T-helper 2 cell treated with Interferon-gamma antibody and Interleukin-4, amounts not matched to agents 5 μg/mL and 100 μg/mL, for 36 hours (primary cell): ENCODE measurements around the gene SLC2A11.
A peak's percentile ranks its signal among the peaks of the same experiment; 100 is the strongest.
"Not testable (repeated sequence)": the region's sequence is repeated elsewhere in the genome, so short reads cannot be mapped to it uniquely, and the experiment has no call there.

ENCODE experiments used
- DNase-seq: peaks from one replicate; pipeline ENCODE4 v3.0.0; 2021; ENCODE audit warnings: low spot score
- H3K27ac Mint-ChIP-seq: one replicate; pipeline ENCODE4 v1.8.0; 2021; ENCODE audit warnings: mild to moderate bottlenecking, mixed read lengths
- H3K27me3 Mint-ChIP-seq: one replicate; pipeline ENCODE4 v1.8.0; 2021; ENCODE audit warnings: low read depth, mixed read lengths
- H3K36me3 Mint-ChIP-seq: one replicate; pipeline ENCODE4 v1.8.0; 2021; ENCODE audit warnings: low read depth, mixed read lengths
- H3K4me1 Mint-ChIP-seq: one replicate; pipeline ENCODE4 v1.8.0; 2021; ENCODE audit warnings: low read depth, mixed read lengths
- H3K4me3 Mint-ChIP-seq: one replicate; pipeline ENCODE4 v1.8.0; 2022; ENCODE audit warnings: mild to moderate bottlenecking, moderate library complexity, mixed read lengths
- H3K9me3 Mint-ChIP-seq: one replicate; pipeline ENCODE4 v1.8.0; 2021; ENCODE audit warnings: mixed read lengths

Gene SLC2A11

GRCh38 chr22:23896166-23896522 lies 38.5 kb downstream of the SLC2A11 start:
- Mint-ChIP-seq H3K36me3 (peaks cover 42% of the 10 kb centered on the region), H3K27me3 (peaks cover 2% of the 10 kb centered on the region), H3K27ac (no peak overlapping the region), H3K4me3 (peak overlapping the region; percentile 97), H3K4me1 (peaks cover 22% of the 10 kb centered on the region), H3K9me3 (peaks cover 12% of the 10 kb centered on the region)
- no peak for DNase-seq

DNA sequence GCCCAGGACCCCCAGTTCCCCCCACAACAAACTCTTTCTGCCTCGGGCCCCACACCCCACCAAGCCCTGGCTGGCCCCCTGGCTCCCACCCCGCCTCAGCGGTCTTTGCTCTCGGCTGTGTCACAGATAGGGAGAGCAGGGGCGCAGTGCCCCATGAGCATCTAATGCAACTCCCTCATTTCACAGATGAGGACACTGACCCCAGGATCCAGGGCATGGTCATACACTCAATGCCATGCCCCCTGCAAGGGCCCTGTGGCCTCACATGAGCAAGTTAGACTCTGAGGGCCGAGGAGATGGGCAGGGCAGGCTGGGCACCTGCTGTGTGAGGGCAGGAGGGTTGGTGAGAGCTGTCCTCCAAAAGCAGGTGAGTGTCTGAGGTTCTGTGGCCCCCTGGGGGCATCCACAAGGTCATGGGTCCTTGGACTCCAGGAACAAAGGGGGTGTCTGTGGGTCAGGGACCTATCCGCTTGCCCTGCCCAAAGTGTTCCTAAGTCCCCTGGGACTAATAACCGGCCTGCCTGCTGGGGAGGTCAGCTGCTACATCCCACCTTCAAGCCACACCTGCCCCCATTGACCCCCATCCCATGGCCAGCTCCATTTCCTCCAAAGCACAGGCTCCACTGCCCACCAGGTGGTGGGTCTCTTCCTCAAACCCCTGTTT lies 39.0 kb downstream of the SLC2A11 start:
- H3K27me3 Mint-ChIP-seq: peaks cover 2% of the 10 kb centered on the region
- peaks cover 42% of the 10 kb centered on the region for H3K36me3 Mint-ChIP-seq
- H3K4me3 Mint-ChIP-seq: peak overlapping the region; percentile 55
- H3K9me3 Mint-ChIP-seq: peaks cover 12% of the 10 kb centered on the region
- H3K4me1 Mint-ChIP-seq: peaks cover 22% of the 10 kb centered on the region
- no peak for DNase-seq
- peak overlapping the region; percentile 29 for H3K27ac Mint-ChIP-seq

DNA sequence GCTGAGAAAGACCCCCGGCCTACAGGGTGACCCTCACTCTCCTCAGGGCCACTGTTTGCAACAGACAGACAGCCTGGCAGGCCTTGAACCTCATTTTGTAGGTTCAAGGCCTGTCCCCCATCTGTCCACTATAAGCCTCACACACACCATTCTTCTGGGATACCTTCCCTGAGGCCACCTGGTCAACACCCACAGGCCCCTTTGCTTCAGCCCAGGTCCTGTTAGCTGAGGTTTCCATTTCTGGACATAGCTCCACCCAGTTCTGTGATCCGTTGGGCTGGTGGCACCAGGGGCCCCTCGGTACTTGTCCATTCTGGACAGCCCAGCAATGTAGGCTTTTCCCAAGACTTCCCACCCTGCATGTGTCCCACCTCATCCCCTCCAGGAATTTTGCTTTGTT lies 39.6 kb downstream of the SLC2A11 start:
- peaks cover 22% of the 10 kb centered on the region for H3K4me1 Mint-ChIP-seq
- peaks cover 12% of the 10 kb centered on the region for H3K9me3 Mint-ChIP-seq
- peak overlapping the region; percentile 55 for H3K4me3 Mint-ChIP-seq
- H3K27me3 Mint-ChIP-seq: peaks cover 2% of the 10 kb centered on the region
- DNase-seq: no peak
- peaks cover 42% of the 10 kb centered on the region for H3K36me3 Mint-ChIP-seq
- peak overlapping the region; percentile 29 for H3K27ac Mint-ChIP-seq

- H3K9me3 Mint-ChIP-seq: peaks cover 12% of the 10 kb centered on the region
- H3K27me3 Mint-ChIP-seq: peaks cover 2% of the 10 kb centered on the region
- H3K27ac Mint-ChIP-seq: no peak overlapping the region
- peaks cover 17% of the 10 kb centered on the region for H3K4me1 Mint-ChIP-seq
- no peak overlapping the region for H3K4me3 Mint-ChIP-seq
- DNase-seq: no peak
- H3K36me3 Mint-ChIP-seq: peaks cover 42% of the 10 kb centered on the region
Measured at GRCh38 chr22:23898006-23898974, 40.6 kb downstream of the SLC2A11 start.

DNA sequence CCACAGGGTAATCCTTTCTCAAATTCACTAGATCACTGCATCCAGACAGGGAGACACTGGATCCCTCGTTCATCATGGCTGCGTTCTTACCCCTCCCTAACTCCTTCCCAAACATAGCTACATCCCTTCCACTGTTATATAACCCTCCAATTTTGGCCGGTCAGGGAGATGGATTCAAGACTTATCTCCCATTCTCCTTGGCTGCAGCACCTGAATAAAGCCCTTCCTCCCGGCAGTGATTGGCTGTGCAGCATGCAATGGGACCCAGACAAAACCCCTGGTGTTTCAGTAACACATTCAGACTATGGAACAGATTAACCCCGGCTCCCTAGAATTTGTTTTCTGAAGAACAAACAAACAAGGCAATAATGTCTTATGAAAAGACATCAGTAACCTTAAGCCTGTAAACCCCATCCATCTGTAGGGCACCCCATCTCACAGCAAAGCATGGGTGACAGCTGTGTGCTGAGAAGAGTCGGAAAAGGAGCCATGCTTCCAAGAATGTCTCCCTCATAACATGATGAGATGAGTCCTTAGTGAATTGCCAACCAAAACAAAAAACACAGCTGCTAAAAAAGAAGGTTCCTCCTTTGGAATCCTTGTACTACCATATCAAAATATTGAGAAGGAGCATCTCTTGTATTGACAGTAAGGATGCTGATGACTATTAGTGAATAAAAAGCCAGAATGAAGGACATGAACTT lies 41.5 kb downstream of the SLC2A11 start:
- Mint-ChIP-seq H3K36me3 (peaks cover 42% of the 10 kb centered on the region), H3K9me3 (peaks cover 12% of the 10 kb centered on the region), H3K27ac (no peak overlapping the region), H3K4me3 (no peak overlapping the region), H3K27me3 (peaks cover 2% of the 10 kb centered on the region), H3K4me1 (peaks cover 9% of the 10 kb centered on the region)
- no peak for DNase-seq

- peaks cover 16% of the 10 kb centered on the region for H3K4me1 Mint-ChIP-seq
- not testable (repeated sequence) for DNase-seq, H3K4me3 Mint-ChIP-seq, H3K27ac Mint-ChIP-seq, H3K27me3 Mint-ChIP-seq
- H3K9me3 Mint-ChIP-seq: peaks cover 12% of the 10 kb centered on the region
- H3K36me3 Mint-ChIP-seq: peaks cover 38% of the 10 kb centered on the region
Measured at GRCh38 chr22:23900227-23900626, 42.6 kb downstream of the SLC2A11 start.

DNA sequence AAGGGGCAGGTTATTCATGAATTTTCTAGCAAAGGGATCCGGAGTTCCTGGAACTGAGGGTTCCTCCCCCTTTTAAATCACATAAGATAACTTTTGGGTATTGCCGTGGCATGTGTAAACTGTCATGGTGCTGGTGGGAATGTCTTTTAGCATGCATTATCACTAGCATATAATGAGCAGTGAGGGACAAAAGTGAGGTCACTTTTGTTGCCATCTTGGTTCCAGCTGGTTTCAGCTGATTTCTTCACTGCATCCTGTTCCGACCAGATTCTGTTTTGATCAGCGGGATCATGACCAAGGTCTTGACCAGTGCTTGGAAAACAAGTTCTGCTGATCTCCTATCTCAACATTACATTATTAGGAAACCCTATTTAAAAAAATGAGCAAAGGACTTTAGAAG lies 43.9 kb downstream of the SLC2A11 start:
- DNase-seq: no peak
- peaks cover 27% of the 10 kb centered on the region for H3K36me3 Mint-ChIP-seq
- H3K4me1 Mint-ChIP-seq: peaks cover 15% of the 10 kb centered on the region
- H3K9me3 Mint-ChIP-seq: peaks cover 12% of the 10 kb centered on the region
- H3K4me3 Mint-ChIP-seq: no peak overlapping the region
- H3K27ac Mint-ChIP-seq: no peak overlapping the region
- H3K27me3 Mint-ChIP-seq: peaks cover 11% of the 10 kb centered on the region

DNA sequence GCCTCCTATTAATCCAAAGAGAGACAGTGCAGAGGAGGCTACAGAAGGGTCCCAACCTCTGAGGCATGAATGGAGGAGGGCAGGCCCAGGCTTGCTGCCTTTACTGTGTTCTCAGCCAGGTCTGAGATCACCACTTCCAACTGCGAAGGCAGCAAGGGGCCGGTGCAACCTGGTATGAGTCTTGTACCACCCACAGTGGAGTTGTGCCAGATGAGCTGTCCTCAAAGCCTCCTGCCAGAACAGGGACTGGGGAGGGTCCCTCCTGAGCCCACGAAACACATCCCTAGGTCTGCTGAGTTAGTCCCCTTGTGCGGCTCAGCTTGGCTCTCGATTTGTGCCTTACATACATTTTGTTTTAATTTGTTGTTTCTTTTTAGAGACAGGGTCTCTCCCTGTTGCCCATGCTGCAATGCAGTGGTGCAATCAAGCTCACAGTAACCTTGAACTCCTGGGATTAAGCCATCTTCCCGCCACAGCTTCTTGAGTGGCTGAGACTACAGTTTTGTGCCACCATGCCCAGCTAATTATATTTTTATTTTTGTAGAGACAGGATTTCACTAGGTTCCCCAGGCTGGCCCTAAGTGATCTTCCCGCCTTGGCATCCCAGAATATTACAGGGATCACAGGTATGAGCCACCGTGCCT lies 45.8 kb downstream of the SLC2A11 start:
- Mint-ChIP-seq H3K27ac (no peak overlapping the region), H3K36me3 (peaks cover 14% of the 10 kb centered on the region), H3K4me3 (no peak overlapping the region), H3K4me1 (peaks cover 12% of the 10 kb centered on the region), H3K27me3 (peaks cover 12% of the 10 kb centered on the region), H3K9me3 (peaks cover 12% of the 10 kb centered on the region)
- no peak for DNase-seq

DNA sequence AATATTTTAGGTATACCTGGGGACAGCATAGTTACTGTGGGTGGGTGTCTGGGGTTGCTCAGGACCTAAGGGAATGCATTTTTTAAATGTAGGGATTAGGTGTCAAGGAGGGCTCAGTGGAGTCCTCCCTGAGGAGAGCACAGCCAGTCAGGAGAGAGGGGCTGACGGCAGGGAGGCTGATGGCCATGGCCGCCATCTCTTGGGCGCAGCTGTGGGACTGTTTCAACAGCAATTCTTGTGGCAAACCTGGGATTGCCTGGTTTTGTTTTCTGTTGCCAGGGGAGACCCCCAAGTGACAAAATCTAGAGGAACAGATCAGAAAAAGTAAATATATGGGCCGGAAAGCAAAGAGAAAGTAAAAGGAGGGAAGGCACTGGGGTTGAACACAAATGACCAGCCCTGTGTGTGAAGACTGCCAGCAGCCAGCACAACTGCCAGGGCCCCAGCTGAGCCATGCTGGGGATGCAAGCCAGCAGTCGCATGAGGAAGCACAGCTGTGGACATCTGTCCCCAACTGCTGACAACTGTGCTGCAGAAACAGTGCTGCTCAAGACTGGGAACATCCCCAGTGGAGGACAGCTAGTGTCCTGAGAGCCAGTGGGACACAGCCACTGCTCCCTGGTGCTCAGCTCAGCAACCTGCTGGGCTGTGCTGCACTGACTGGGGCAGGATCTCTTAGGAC lies 47.0 kb downstream of the SLC2A11 start:
- H3K27ac Mint-ChIP-seq: no peak overlapping the region
- DNase-seq: no peak
- peaks cover 10% of the 10 kb centered on the region for H3K4me1 Mint-ChIP-seq
- peaks cover 9% of the 10 kb centered on the region for H3K9me3 Mint-ChIP-seq
- H3K27me3 Mint-ChIP-seq: peaks cover 11% of the 10 kb centered on the region
- peaks cover 5% of the 10 kb centered on the region for H3K36me3 Mint-ChIP-seq
- H3K4me3 Mint-ChIP-seq: no peak overlapping the region

DNA sequence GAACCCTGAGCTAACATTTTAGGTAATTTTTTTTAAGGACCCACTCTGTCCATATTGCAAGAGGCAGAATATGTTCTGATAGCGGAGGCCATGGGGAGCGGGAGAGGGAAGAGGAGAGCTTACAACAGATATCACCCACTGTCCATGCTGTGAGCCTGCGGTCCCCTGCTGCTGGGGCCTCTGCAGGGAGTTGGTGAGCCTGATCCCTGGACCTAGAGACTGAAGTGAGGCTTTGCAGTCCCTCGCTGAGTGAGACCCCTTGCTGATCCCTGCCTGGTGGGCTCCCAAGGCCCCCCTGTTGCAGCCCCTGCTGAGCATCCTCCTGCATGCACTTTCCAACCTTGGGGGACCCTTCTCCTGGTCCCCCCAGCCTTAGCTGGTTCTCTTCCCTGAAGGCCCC lies 49.0 kb downstream of the SLC2A11 start:
- Mint-ChIP-seq H3K4me1 (peaks cover 10% of the 10 kb centered on the region), H3K9me3 (no peaks in the 10 kb centered on the region), H3K36me3 (no peaks in the 10 kb centered on the region), H3K27ac (no peak overlapping the region), H3K27me3 (peaks cover 11% of the 10 kb centered on the region), H3K4me3 (no peak overlapping the region)
- no peak for DNase-seq

- H3K4me1 Mint-ChIP-seq, H3K27ac Mint-ChIP-seq, H3K9me3 Mint-ChIP-seq, DNase-seq, H3K36me3 Mint-ChIP-seq, H3K4me3 Mint-ChIP-seq: not testable (repeated sequence)
- H3K27me3 Mint-ChIP-seq: peaks cover 11% of the 10 kb centered on the region
Measured at GRCh38 chr22:23907423-23907822, 49.7 kb downstream of the SLC2A11 start.

GRCh38 chr22:23908587-23909205 lies 51.0 kb downstream of the SLC2A11 start:
- H3K9me3 Mint-ChIP-seq: no peaks in the 10 kb centered on the region
- H3K36me3 Mint-ChIP-seq: peaks cover 3% of the 10 kb centered on the region
- H3K4me3 Mint-ChIP-seq: no peak overlapping the region
- peaks cover 16% of the 10 kb centered on the region for H3K4me1 Mint-ChIP-seq
- peaks cover 11% of the 10 kb centered on the region for H3K27me3 Mint-ChIP-seq
- DNase-seq: no peak
- H3K27ac Mint-ChIP-seq: no peak overlapping the region
